Activated naive CD4-positive, alpha-beta T cell treated with anti-CD3 and anti-CD28 coated beads, Interleukin-2, amount 10 ng/mL, durations not matched to agents 7 days and 5 days (primary cell): ENCODE results near the gene KIRREL1.

Experiments used
- CTCF ChIA-PET: fragments of 350-600 bp; sonication (Branson Sonifier 250); formaldehyde crosslinking; loops from one replicate; lab custom pipeline; 2021; ENCODE audit warnings: antibody characterized with exemption; lab: Charles Lee
- DNase-seq: peaks from one replicate; pipeline ENCODE4 v3.0.0-alpha.2; 2020
- H3K27ac Mint-ChIP-seq: one replicate; pipeline ENCODE4 v1.8.0; 2021; ENCODE audit warnings: mild to moderate bottlenecking, moderate library complexity, mixed read lengths
- H3K27me3 Mint-ChIP-seq: one replicate; pipeline ENCODE4 v1.8.0; 2021; ENCODE audit warnings: mild to moderate bottlenecking, mixed read lengths
- H3K36me3 Mint-ChIP-seq: one replicate; pipeline ENCODE4 v1.8.0; 2021; ENCODE audit warnings: mixed read lengths
- H3K4me1 Mint-ChIP-seq: one replicate; pipeline ENCODE4 v1.8.0; 2021; ENCODE audit warnings: mixed read lengths
- H3K4me3 Mint-ChIP-seq: one replicate; pipeline ENCODE4 v1.8.0; 2021; ENCODE audit warnings: mild to moderate bottlenecking, moderate library complexity, mixed read lengths
- H3K9me3 Mint-ChIP-seq: one replicate; pipeline ENCODE4 v1.8.0; 2021; ENCODE audit warnings: mixed read lengths

KIRREL1 gene

DNA sequence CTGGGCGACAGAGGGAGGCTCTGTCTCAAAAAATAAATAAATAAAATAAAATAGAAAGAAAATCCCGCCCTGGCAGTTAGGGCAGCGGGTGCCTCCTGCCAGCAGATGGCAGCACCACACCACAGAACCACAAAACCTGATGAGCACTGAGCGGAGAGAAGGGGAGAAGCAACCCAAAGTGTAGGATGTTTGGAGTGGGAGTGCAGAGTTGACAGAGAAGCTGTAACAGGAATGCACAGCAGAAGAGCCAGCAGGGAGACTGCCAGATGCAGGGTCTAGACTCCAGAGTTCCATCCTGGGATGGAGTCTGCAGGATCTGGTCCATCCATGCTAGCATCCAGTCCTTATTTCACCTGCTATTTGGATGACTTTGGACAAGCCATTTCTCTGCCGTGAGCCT, 29.7 kb upstream of the KIRREL1 start:
- H3K9me3 Mint-ChIP-seq, result no peaks in the 10 kb centered on the region
- H3K27ac Mint-ChIP-seq, result no peak overlapping the region
- no peaks in the 10 kb centered on the region for H3K4me1 Mint-ChIP-seq
- no peaks in the 10 kb centered on the region for H3K36me3 Mint-ChIP-seq
- peak; percentile 63 for DNase-seq
- CTCF ChIA-PET, result interaction anchor here (0.9 to 2.7 kb wide), 8 partner anchors 13 to 161 kb away, joined by 3 to 15 read pairs (median 4); no protein-coding TSS in a partner anchor
- H3K27me3 Mint-ChIP-seq, result peaks cover 19% of the 10 kb centered on the region
- H3K4me3 Mint-ChIP-seq, result no peak overlapping the region

DNA sequence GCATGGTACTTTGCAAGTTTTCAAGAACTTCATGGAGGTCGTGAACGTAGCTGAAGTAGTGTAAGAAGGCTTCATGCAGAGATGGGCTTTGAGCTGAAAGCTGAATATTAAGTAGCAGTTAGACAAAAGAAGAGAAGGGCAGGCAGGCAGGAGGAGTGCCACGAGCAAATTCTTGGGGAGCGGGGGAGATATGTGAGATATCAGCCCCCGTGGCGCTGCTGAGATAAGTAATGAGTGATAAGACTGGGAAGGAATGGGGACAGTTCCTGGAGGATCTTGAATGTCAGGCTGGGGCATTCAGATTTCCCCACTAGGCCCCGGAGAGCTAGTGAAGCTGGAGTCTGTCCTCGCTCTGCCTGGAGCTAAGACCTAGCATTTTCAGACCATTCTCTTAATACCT, 27.9 kb upstream of the KIRREL1 start:
- CTCF ChIA-PET, result interaction anchor here (1.1 to 2.7 kb wide), 3 partner anchors 26 to 159 kb away, joined by 5 to 15 read pairs (median 6); no protein-coding TSS in a partner anchor
- Mint-ChIP-seq H3K27me3 (peaks cover 11% of the 10 kb centered on the region), H3K27ac (no peak overlapping the region), H3K36me3 (no peaks in the 10 kb centered on the region), H3K4me3 (no peak overlapping the region), H3K9me3 (no peaks in the 10 kb centered on the region), H3K4me1 (no peaks in the 10 kb centered on the region)
- DNase-seq, result no peak

GRCh38 chr1:157966031-157966537, 27.4 kb upstream of the KIRREL1 start:
- Mint-ChIP-seq H3K4me3 (no peak overlapping the region), H3K36me3 (no peaks in the 10 kb centered on the region), H3K4me1 (no peaks in the 10 kb centered on the region), H3K27ac (no peak overlapping the region), H3K27me3 (peaks cover 7% of the 10 kb centered on the region), H3K9me3 (no peaks in the 10 kb centered on the region)
- DNase-seq, result no peak
- CTCF ChIA-PET, result interaction anchor here (1.1 to 2.7 kb wide), 3 partner anchors 26 to 159 kb away, joined by 5 to 15 read pairs (median 6); no protein-coding TSS in a partner anchor

- no peak for DNase-seq
- Mint-ChIP-seq H3K9me3 (no peaks in the 10 kb centered on the region), H3K27me3 (peaks cover 8% of the 10 kb centered on the region), H3K36me3 (no peaks in the 10 kb centered on the region), H3K4me3 (no peak overlapping the region), H3K27ac (no peak overlapping the region), H3K4me1 (no peaks in the 10 kb centered on the region)
- CTCF ChIA-PET, result interaction anchor here (0.7 to 3.5 kb wide), 3 partner anchors 9 to 248 kb away, joined by 3 to 21 read pairs (median 9); no protein-coding TSS in a partner anchor
Measured at GRCh38 chr1:157967205-157967604, 26.2 kb upstream of the KIRREL1 start.

GRCh38 chr1:157968508-157968907, 24.9 kb upstream of the KIRREL1 start:
- no peak overlapping the region for H3K4me3 Mint-ChIP-seq
- H3K9me3 Mint-ChIP-seq, result no peaks in the 10 kb centered on the region
- no peaks in the 10 kb centered on the region for H3K4me1 Mint-ChIP-seq
- no peaks in the 10 kb centered on the region for H3K36me3 Mint-ChIP-seq
- CTCF ChIA-PET, result interaction anchor here (0.9 to 3.5 kb wide), 8 partner anchors 8 to 157 kb away, joined by 4 to 21 read pairs (median 5); no protein-coding TSS in a partner anchor
- H3K27me3 Mint-ChIP-seq, result peaks cover 9% of the 10 kb centered on the region
- DNase-seq, result no peak
- H3K27ac Mint-ChIP-seq, result no peak overlapping the region

DNA sequence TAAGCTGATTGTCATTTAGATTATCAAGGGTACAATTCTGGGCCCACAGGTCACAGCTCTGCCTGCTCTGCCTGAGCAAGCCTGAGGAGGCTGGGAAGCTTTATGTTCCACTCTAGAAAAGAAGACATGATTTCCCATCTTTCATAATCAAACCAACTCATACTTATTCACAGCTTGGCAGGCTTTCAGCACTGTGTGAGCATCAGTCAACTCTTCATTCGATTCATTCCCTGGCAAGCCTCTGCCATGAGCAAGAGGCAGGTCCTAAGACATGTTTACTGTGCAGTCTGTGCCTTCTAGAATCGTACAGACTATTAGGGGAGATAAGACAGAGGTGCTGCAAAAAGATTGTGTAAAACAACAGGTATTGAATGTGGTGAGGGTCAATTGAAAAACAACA, 24.5 kb upstream of the KIRREL1 start:
- DNase-seq, result no peak
- H3K4me1 Mint-ChIP-seq, result no peaks in the 10 kb centered on the region
- peaks cover 5% of the 10 kb centered on the region for H3K27me3 Mint-ChIP-seq
- CTCF ChIA-PET, result interaction anchor here (0.9 to 3.5 kb wide), 8 partner anchors 8 to 156 kb away, joined by 4 to 21 read pairs (median 5); no protein-coding TSS in a partner anchor
- no peaks in the 10 kb centered on the region for H3K36me3 Mint-ChIP-seq
- no peak overlapping the region for H3K27ac Mint-ChIP-seq
- H3K9me3 Mint-ChIP-seq, result no peaks in the 10 kb centered on the region
- H3K4me3 Mint-ChIP-seq, result no peak overlapping the region

DNA sequence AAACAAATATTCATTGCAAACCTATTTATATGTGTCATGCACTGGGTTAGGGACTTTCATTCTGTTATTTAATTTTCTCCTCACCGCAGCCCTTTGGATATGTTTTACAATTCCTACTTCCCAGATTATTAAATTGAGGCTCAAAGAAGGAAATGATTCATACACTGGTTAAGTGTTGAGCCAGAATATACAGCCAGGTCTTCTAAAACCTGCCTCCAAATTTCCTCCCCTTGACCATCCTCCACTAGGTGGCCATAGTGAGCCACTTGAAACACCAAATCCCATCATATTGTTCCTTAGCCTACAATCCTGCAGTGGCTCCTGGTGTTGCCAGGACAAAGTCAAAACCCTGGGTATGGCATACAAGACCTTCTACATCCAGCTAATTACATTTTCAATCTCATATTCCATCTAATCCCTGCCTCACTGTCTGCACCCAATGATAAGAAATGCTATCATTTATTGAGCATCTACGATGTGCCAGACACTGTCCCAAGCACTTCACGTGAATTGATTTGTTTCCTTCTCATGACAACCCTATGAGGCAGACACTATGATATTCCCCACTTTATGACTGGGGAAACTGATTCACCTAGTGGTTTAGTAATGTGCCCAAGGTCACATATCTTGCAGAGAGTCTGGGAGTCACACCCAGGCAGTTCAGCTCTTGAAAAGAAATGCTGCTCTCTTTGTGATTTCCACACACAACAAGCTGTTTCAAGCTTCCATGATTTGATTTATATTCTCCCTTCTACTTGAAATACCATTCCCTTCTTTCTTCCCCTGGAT, 23.6 kb upstream of the KIRREL1 start:
- CTCF ChIA-PET, result interaction anchor here (1.3 to 3.5 kb wide), 4 partner anchors 14 to 155 kb away, joined by 4 to 21 read pairs (median 9); no protein-coding TSS in a partner anchor
- Mint-ChIP-seq H3K27ac (no peak overlapping the region), H3K4me1 (no peaks in the 10 kb centered on the region), H3K36me3 (no peaks in the 10 kb centered on the region), H3K4me3 (no peak overlapping the region), H3K27me3 (peaks cover 3% of the 10 kb centered on the region), H3K9me3 (no peaks in the 10 kb centered on the region)
- no peak for DNase-seq

DNA sequence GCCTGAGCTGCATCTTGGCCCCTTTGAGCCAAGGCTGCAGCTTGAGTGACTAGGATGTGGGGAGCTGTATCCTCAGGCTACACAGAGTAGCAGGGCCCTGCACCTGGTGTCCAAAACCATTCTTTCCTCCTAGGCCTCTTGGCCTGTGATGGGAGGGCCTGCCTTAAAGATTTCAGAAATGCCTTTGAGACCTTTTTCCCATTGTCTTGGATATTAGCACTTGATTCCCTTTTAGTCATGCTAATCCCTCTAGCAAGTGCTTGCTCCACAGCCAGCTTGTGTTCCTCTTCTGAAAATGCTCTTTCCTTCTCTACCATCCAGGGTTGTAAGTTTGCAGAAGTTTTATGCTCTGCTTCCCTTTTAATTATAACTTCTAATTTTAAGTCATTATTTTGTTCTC, 21.7 kb upstream of the KIRREL1 start:
- Mint-ChIP-seq H3K9me3 (no peaks in the 10 kb centered on the region), H3K4me1 (no peaks in the 10 kb centered on the region), H3K4me3 (no peak overlapping the region), H3K27ac (no peak overlapping the region), H3K36me3 (no peaks in the 10 kb centered on the region), H3K27me3 (peaks cover 3% of the 10 kb centered on the region)
- CTCF ChIA-PET, result interaction anchor here (0.9 to 1.1 kb wide), 2 partner anchors 20 to 63 kb away, joined by 3 read pairs; no protein-coding TSS in a partner anchor
- DNase-seq, result no peak

DNA sequence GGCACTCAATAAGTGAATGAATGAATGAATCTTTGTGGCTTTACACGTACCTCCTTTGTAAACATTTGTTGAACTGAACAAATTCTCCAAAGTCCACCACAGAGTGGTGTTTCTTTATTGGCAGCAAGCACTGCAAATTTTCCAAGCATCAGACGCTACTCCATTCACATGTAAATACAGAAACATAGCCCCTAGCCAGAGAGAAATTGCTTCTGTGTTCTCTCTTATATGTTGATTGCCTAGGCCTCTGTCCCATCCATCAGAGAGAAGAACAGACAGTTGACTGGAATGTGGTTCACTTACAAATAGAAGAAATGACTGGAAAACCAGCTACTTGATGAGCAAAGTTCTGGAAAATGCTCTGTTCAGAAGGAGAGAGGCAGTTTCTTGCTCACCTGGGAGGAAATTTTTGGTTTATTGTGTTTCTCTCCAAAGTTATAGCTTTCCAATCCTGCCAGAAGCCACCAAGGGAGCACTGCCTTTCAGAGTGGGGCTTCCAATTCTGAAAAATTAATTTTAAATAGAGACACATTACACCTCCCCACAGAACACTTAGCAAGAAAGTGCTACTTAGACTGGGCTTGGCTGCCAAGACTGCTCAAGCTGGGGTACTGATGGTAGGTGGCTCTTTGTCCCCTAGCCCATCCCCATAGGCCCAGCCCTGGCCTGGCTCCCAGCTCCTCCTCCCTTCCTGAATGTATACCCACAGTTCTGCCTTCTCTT, 18.1 kb upstream of the KIRREL1 start:
- Mint-ChIP-seq H3K4me1 (no peaks in the 10 kb centered on the region), H3K36me3 (no peaks in the 10 kb centered on the region), H3K4me3 (no peak overlapping the region), H3K27ac (no peak overlapping the region), H3K27me3 (peaks cover 24% of the 10 kb centered on the region), H3K9me3 (no peaks in the 10 kb centered on the region)
- CTCF ChIA-PET, result no interaction called here
- DNase-seq, result no peak

- CTCF ChIA-PET, result interaction anchor here (1.5 to 1.7 kb wide), 2 partner anchors 14 to 15 kb away, joined by 4 to 5 read pairs; no protein-coding TSS in a partner anchor
- no peaks in the 10 kb centered on the region for H3K9me3 Mint-ChIP-seq
- H3K27me3 Mint-ChIP-seq, result peaks cover 24% of the 10 kb centered on the region
- H3K4me3 Mint-ChIP-seq, result no peak overlapping the region
- no peaks in the 10 kb centered on the region for H3K36me3 Mint-ChIP-seq
- no peak for DNase-seq
- no peak overlapping the region for H3K27ac Mint-ChIP-seq
- no peaks in the 10 kb centered on the region for H3K4me1 Mint-ChIP-seq
Measured at GRCh38 chr1:157976888-157977287, 16.6 kb upstream of the KIRREL1 start.

GRCh38 chr1:157978586-157979403, 14.7 kb upstream of the KIRREL1 start:
- peaks cover 27% of the 10 kb centered on the region for H3K27me3 Mint-ChIP-seq
- CTCF ChIA-PET, result interaction anchor here (1.0 kb wide), 1 partner anchor 13 kb away, joined by 3 read pairs; no protein-coding TSS in a partner anchor

GRCh38 chr1:157982136-157982535, 11.3 kb upstream of the KIRREL1 start:
- no peaks in the 10 kb centered on the region for H3K9me3 Mint-ChIP-seq
- CTCF ChIA-PET, result interaction anchor here (1.4 to 2.8 kb wide), 2 partner anchors 13 to 140 kb away, joined by 5 to 12 read pairs; no protein-coding TSS in a partner anchor

More at GRCh38 chr1:157978586-157979403, 14.7 kb upstream of the KIRREL1 start:
- H3K9me3 Mint-ChIP-seq, result no peaks in the 10 kb centered on the region
- H3K36me3 Mint-ChIP-seq, result no peaks in the 10 kb centered on the region
- H3K27ac Mint-ChIP-seq, result no peak overlapping the region
- no peaks in the 10 kb centered on the region for H3K4me1 Mint-ChIP-seq
- no peak for DNase-seq
- H3K4me3 Mint-ChIP-seq, result no peak overlapping the region

GRCh38 chr1:157983787-157984186, 9.7 kb upstream of the KIRREL1 start:
- peaks cover 18% of the 10 kb centered on the region for H3K27me3 Mint-ChIP-seq
- H3K9me3 Mint-ChIP-seq, result no peaks in the 10 kb centered on the region
- no peaks in the 10 kb centered on the region for H3K36me3 Mint-ChIP-seq
- CTCF ChIA-PET, result interaction anchor here (1.4 to 2.8 kb wide), 4 partner anchors 8 to 141 kb away, joined by 3 to 12 read pairs (median 6); no protein-coding TSS in a partner anchor
- H3K27ac Mint-ChIP-seq, result no peak overlapping the region
- no peak overlapping the region for H3K4me3 Mint-ChIP-seq
- no peak for DNase-seq
- no peaks in the 10 kb centered on the region for H3K4me1 Mint-ChIP-seq

More at GRCh38 chr1:157982136-157982535, 11.3 kb upstream of the KIRREL1 start:
- Mint-ChIP-seq H3K27me3 (peaks cover 33% of the 10 kb centered on the region), H3K4me1 (no peaks in the 10 kb centered on the region), H3K27ac (no peak overlapping the region), H3K36me3 (no peaks in the 10 kb centered on the region), H3K4me3 (no peak overlapping the region)
- DNase-seq, result no peak
